Liver (tissue), 9 donors: ENCODE measurements around the gene CLEC20A. TPM values are rescaled to one million over a fixed set of nuclear protein-coding genes. Genes with fewer than 3 reads are reported as not detected.

Source experiments
- DNase-seq: peaks from one replicate; pipeline ENCODE4 v3.0.0-alpha.2; 2017; ENCODE audit warnings: low spot score
- H3K27ac ChIP-seq, 2 donors: one replicate each; pipeline ENCODE4 v1.7.0; 2013; ENCODE audit warnings: inconsistent platforms in 2 of 2, low read length in 2 of 2, control low read depth in 1 of 2, low read depth in 1 of 2, mild to moderate bottlenecking in 1 of 2
- H3K27me3 ChIP-seq, 4 donors: one replicate each; pipeline versions ENCODE4 v1.6.1 to v1.7.0; 2013; ENCODE audit warnings: low read length in 3 of 4, inconsistent platforms in 1 of 4, mild to moderate bottlenecking in 1 of 4, moderate library complexity in 1 of 4; ENCODE audit not compliant: control insufficient read depth in 4 of 4, insufficient read depth in 4 of 4
- H3K36me3 ChIP-seq, 4 donors: one replicate each; pipeline versions ENCODE4 v1.6.1 to v1.7.0; 2013; ENCODE audit warnings: low read length in 3 of 4, mild to moderate bottlenecking in 3 of 4, low read depth in 1 of 4, moderate library complexity in 1 of 4; ENCODE audit not compliant: control insufficient read depth in 4 of 4, insufficient read depth in 3 of 4
- H3K4me1 ChIP-seq, 4 donors: one replicate each; pipeline versions ENCODE4 v1.6.1 to v1.7.0; 2013; ENCODE audit warnings: low read length in 3 of 4, mild to moderate bottlenecking in 3 of 4, moderate library complexity in 1 of 4; ENCODE audit not compliant: control insufficient read depth in 4 of 4, insufficient read depth in 4 of 4
- H3K4me3 ChIP-seq, 3 donors: one replicate each; pipeline versions ENCODE4 v1.6.1 to v1.7.0; 2013; ENCODE audit warnings: low read length in 3 of 3, control low read depth in 1 of 3, low read depth in 1 of 3, mild to moderate bottlenecking in 1 of 3
- H3K9ac ChIP-seq, 2 donors: one replicate each; pipeline ENCODE4 v1.7.0; 2013; ENCODE audit warnings: low read length in 2 of 2, mild to moderate bottlenecking in 2 of 2, moderate library complexity in 2 of 2, control low read depth in 1 of 2, low read depth in 1 of 2
- H3K9me3 ChIP-seq, 4 donors: one replicate each; pipeline versions ENCODE4 v1.6.1 to v1.7.0; 2013; ENCODE audit warnings: low read length in 3 of 4; ENCODE audit not compliant: control insufficient read depth in 4 of 4
- EGR1 ChIP-seq, 2 donors: IDR thresholded peaks; 2 replicates each; pipeline ENCODE4 v1.6.1; 2016 to 2018; ENCODE audit warnings: antibody characterized with exemption in 2 of 2, low read depth in 2 of 2
- FOXA1 ChIP-seq: IDR thresholded peaks from 2 replicates; pipeline ENCODE4 v1.6.1; 2016; ENCODE audit warnings: antibody characterized with exemption
- FOXA2 ChIP-seq: IDR thresholded peaks from 2 replicates; pipeline ENCODE4 v1.6.1; 2016; ENCODE audit warnings: antibody characterized with exemption
- GABPA ChIP-seq, 2 donors: IDR thresholded peaks in 1 of 2; conservative IDR thresholded peaks in 1 of 2; 2 replicates each; pipeline ENCODE4 v1.6.1; 2016; ENCODE audit warnings: antibody characterized with exemption in 2 of 2, mild to moderate bottlenecking in 1 of 2, moderate library complexity in 1 of 2
- HNF4A ChIP-seq, 2 donors: conservative IDR thresholded peaks; 2 replicates each; pipeline ENCODE4 v1.6.1; 2016; ENCODE audit warnings: antibody characterized with exemption in 2 of 2, mild to moderate bottlenecking in 2 of 2
- HNF4G ChIP-seq: IDR thresholded peaks from 2 replicates; pipeline ENCODE4 v1.6.1; 2016; ENCODE audit warnings: antibody characterized with exemption
- JUND ChIP-seq, 2 donors: IDR thresholded peaks; 2 replicates each; pipeline ENCODE4 v1.6.1; 2016; ENCODE audit warnings: antibody characterized with exemption in 2 of 2
- NR2F2 ChIP-seq: IDR thresholded peaks from 2 replicates; pipeline ENCODE4 v1.6.1; 2016; ENCODE audit warnings: antibody characterized with exemption
- RAD21 ChIP-seq, 2 donors: IDR thresholded peaks; 2 replicates each; pipeline ENCODE4 v1.6.1; 2016; ENCODE audit warnings: antibody characterized with exemption in 2 of 2, mild to moderate bottlenecking in 2 of 2
- RXRA ChIP-seq, 2 donors: IDR thresholded peaks; 2 replicates each; pipeline ENCODE4 v1.6.1; 2017 to 2018; ENCODE audit warnings: antibody characterized with exemption in 2 of 2, mild to moderate bottlenecking in 1 of 2
- SP1 ChIP-seq: IDR thresholded peaks from 2 replicates; pipeline ENCODE4 v1.6.1; 2018; ENCODE audit warnings: antibody characterized with exemption, mild to moderate bottlenecking
- TAF1 ChIP-seq: conservative IDR thresholded peaks from 2 replicates; pipeline ENCODE4 v1.6.1; 2016; ENCODE audit warnings: antibody characterized with exemption, mild to moderate bottlenecking
- YY1 ChIP-seq: IDR thresholded peaks from 2 replicates; pipeline ENCODE4 v1.6.1; 2016; ENCODE audit warnings: antibody characterized with exemption, mild to moderate bottlenecking
- WGBS: extraction: QIAGEN DNeasy Blood & Tissue Kit; methylation state at CpG from one replicate; pipeline ENCODE4 v1.1.7; 2013; 5-methylcytosine and 5-hydroxymethylcytosine counted together
- polyA plus RNA-seq, 2 donors: library from polyadenylated mRNA; stranded (reverse) in 1 of 2; unstranded in 1 of 2; fragments of 200-250 nt in 1 of 2; fragments of >200 nt in 1 of 2; fragmentation: Nextera tagmentation in 1 of 2; extraction: Ambion mirVana in 1 of 2; gene quantifications; one replicate each; pipeline versions ENCODE4 v1.2.1 to v1.2.3, GENCODE V29; 2013 to 2015
- total RNA-seq, 2 donors: library from RNA; depleted of rRNA; stranded (reverse); fragments of >200 nt; gene quantifications; one replicate each; pipeline ENCODE4 v1.2.3, GENCODE V29; 2014
- TF ChIP-seq, protein P1 (sequence below): fragments of 150-350 bp; IDR thresholded peaks from 2 replicates; pipeline ENCODE4 v1.5.1; 2017; ENCODE audit warnings: improper control_type of control experiment, low read depth, low read length; ENCODE audit not compliant: missing input control
- TF ChIP-seq, protein P2 (sequence below): IDR thresholded peaks from 2 replicates; pipeline ENCODE4 v1.6.1; 2016; ENCODE audit warnings: antibody characterized with exemption, mild to moderate bottlenecking
- TF ChIP-seq, protein P3 (sequence below): IDR thresholded peaks from 2 replicates; pipeline ENCODE4 v1.6.1; 2016; ENCODE audit warnings: antibody characterized with exemption
- TF ChIP-seq, protein P4 (sequence below): IDR thresholded peaks from 2 replicates; pipeline ENCODE4 v1.6.1; 2016; ENCODE audit warnings: antibody characterized with exemption
- donor health status: healthy.
- donor health status: healthy.
- donor health status: healthy.
- donor health status: healthy.
- donor health status: healthy.

CLEC20A gene
- total and polyA plus RNA-seq, 4 donors = 0.33 TPM; not detected in 3

DNA sequence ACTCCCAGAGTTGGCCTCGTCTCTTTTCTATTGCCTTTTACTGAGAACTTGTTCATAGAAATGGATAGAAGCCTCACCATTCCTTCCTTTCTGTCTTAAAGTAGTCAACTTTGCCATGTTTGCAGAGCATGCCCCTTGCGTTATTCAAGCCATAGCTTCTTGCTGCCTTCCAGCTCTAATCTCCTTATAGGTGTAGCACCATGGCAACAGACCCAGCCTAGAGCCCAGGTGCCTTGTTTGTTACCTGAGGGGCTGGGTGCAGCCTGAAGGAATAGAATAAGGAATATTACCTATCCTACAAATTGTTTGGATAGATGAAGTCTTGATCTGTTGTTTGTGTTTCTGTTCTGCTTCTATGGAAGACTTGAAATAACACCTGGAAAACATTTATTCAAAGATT is 59.9 kb downstream of the CLEC20A start:
- WGBS = 93% methylated on average over 2 of the region's 2 CpGs
- H3K4me1 ChIP-seq = no peaks in the 10 kb centered on the region
- TF ChIP-seq HNF4A (conservative IDR thresholded peaks at IDR 0.05) (no peak), SP1 (no peak), JUND (IDR thresholded peaks at IDR 0.05) (no peak), RXRA (IDR thresholded peaks at IDR 0.05) (no peak), GABPA (IDR thresholded peaks at IDR 0.05 in 1 of 2, conservative IDR thresholded peaks at IDR 0.05 in 1 of 2) (no peak), TAF1 (no peak), NR2F2 (no peak), FOXA1 (no peak), YY1 (no peak)
- TF ChIP-seq, protein P1, sequence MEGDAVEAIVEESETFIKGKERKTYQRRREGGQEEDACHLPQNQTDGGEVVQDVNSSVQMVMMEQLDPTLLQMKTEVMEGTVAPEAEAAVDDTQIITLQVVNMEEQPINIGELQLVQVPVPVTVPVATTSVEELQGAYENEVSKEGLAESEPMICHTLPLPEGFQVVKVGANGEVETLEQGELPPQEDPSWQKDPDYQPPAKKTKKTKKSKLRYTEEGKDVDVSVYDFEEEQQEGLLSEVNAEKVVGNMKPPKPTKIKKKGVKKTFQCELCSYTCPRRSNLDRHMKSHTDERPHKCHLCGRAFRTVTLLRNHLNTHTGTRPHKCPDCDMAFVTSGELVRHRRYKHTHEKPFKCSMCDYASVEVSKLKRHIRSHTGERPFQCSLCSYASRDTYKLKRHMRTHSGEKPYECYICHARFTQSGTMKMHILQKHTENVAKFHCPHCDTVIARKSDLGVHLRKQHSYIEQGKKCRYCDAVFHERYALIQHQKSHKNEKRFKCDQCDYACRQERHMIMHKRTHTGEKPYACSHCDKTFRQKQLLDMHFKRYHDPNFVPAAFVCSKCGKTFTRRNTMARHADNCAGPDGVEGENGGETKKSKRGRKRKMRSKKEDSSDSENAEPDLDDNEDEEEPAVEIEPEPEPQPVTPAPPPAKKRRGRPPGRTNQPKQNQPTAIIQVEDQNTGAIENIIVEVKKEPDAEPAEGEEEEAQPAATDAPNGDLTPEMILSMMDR = no peak
- TF ChIP-seq, protein P2, sequence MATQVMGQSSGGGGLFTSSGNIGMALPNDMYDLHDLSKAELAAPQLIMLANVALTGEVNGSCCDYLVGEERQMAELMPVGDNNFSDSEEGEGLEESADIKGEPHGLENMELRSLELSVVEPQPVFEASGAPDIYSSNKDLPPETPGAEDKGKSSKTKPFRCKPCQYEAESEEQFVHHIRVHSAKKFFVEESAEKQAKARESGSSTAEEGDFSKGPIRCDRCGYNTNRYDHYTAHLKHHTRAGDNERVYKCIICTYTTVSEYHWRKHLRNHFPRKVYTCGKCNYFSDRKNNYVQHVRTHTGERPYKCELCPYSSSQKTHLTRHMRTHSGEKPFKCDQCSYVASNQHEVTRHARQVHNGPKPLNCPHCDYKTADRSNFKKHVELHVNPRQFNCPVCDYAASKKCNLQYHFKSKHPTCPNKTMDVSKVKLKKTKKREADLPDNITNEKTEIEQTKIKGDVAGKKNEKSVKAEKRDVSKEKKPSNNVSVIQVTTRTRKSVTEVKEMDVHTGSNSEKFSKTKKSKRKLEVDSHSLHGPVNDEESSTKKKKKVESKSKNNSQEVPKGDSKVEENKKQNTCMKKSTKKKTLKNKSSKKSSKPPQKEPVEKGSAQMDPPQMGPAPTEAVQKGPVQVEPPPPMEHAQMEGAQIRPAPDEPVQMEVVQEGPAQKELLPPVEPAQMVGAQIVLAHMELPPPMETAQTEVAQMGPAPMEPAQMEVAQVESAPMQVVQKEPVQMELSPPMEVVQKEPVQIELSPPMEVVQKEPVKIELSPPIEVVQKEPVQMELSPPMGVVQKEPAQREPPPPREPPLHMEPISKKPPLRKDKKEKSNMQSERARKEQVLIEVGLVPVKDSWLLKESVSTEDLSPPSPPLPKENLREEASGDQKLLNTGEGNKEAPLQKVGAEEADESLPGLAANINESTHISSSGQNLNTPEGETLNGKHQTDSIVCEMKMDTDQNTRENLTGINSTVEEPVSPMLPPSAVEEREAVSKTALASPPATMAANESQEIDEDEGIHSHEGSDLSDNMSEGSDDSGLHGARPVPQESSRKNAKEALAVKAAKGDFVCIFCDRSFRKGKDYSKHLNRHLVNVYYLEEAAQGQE = no peak
- no peak overlapping the region for H3K27ac ChIP-seq
- H3K9ac ChIP-seq = no peak overlapping the region
- peaks cover 0 to 8% (median 0%) of the 10 kb centered on the region in 4 donors for H3K36me3 ChIP-seq
- no peak overlapping the region for H3K4me3 ChIP-seq
- DNase-seq = no peak
- H3K9me3 ChIP-seq = no peaks in the 10 kb centered on the region
- H3K27me3 ChIP-seq = no peaks in the 10 kb centered on the region

DNA sequence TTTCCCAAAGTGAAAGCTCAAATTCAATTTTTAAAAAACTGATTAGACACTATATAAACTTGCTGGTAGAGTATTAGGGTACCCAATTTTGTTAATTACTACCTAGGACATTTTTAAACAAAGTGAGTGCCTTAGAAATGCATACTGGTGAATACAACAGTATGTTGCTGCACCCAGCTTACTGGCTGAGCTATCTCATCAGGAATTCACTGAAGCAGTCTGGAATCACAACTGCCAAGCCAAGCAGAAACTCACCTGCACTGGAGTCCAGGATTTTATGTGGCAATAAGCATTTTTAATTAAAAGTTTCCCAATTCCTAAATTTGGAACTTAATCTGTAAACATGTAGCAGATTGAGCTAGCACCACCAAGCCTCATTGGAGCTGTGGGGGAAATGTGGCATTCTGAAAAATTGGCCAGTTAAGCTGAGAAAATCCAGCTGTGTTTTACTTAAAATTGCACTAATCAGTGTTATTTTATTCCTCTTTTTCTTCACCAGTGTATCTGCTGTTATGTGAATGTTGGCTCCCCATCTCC is 61.8 kb downstream of the CLEC20A start:
- H3K27me3 ChIP-seq = no peaks in the 10 kb centered on the region
- no peak overlapping the region for H3K9ac ChIP-seq
- H3K4me3 ChIP-seq = no peak overlapping the region
- no peaks in the 10 kb centered on the region for H3K9me3 ChIP-seq
- H3K4me1 ChIP-seq = no peaks in the 10 kb centered on the region
- H3K27ac ChIP-seq = no peak overlapping the region
- no peaks in the 10 kb centered on the region for H3K36me3 ChIP-seq
- DNase-seq = no peak
- TF ChIP-seq RXRA (IDR thresholded peaks at IDR 0.05) = no peak
- TF ChIP-seq, protein P3, sequence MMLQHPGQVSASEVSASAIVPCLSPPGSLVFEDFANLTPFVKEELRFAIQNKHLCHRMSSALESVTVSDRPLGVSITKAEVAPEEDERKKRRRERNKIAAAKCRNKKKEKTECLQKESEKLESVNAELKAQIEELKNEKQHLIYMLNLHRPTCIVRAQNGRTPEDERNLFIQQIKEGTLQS = no peak
- TF ChIP-seq, protein P1 = no peak
- TF ChIP-seq FOXA1 = no peak
- TF ChIP-seq, protein P2 = no peak
- TF ChIP-seq YY1 = no peak
- no peak for TF ChIP-seq EGR1 (IDR thresholded peaks at IDR 0.05; ENCODE audit: low read depth in 2 of 2)
- TF ChIP-seq NR2F2 = no peak
- TF ChIP-seq RAD21 (IDR thresholded peaks at IDR 0.05) = no peak
- no peak for TF ChIP-seq FOXA2
- no peak for TF ChIP-seq HNF4A (conservative IDR thresholded peaks at IDR 0.05)
- no peak for TF ChIP-seq HNF4G
- TF ChIP-seq SP1 = no peak
- no peak for TF ChIP-seq GABPA (IDR thresholded peaks at IDR 0.05 in 1 of 2, conservative IDR thresholded peaks at IDR 0.05 in 1 of 2)
- TF ChIP-seq, protein P4, sequence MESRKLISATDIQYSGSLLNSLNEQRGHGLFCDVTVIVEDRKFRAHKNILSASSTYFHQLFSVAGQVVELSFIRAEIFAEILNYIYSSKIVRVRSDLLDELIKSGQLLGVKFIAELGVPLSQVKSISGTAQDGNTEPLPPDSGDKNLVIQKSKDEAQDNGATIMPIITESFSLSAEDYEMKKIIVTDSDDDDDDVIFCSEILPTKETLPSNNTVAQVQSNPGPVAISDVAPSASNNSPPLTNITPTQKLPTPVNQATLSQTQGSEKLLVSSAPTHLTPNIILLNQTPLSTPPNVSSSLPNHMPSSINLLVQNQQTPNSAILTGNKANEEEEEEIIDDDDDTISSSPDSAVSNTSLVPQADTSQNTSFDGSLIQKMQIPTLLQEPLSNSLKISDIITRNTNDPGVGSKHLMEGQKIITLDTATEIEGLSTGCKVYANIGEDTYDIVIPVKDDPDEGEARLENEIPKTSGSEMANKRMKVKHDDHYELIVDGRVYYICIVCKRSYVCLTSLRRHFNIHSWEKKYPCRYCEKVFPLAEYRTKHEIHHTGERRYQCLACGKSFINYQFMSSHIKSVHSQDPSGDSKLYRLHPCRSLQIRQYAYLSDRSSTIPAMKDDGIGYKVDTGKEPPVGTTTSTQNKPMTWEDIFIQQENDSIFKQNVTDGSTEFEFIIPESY = no peak
- TF ChIP-seq TAF1 = no peak
- TF ChIP-seq JUND (IDR thresholded peaks at IDR 0.05) = no peak
